PC-3 (cell line): ENCODE data around the gene CRACR2B. TPM values are rescaled to one million over a fixed set of nuclear protein-coding genes. Genes with fewer than 3 reads are reported as not detected.

Experiments used
- ATAC-seq: fragments of 200-7000 bp; cut with Tn5 transposase; 2 replicates; pipeline ENCODE4 v1.9.1; 2020; ENCODE audit warnings: mild to moderate bottlenecking, moderate library complexity
- BruUV-seq: library from RNA; stranded (reverse); fragments of 400-500 nt; replicated peaks from 2 replicates; lab custom pipeline; 2021; lab: Mats Ljungman, UMichigan
- CTCF ChIA-PET: fragments of 300-600 bp; sonication (Branson Sonifier 250); formaldehyde crosslinking; loops from one replicate; lab custom pipeline; 2022; ENCODE audit warnings: antibody characterized with exemption; lab: Charles Lee
- POLR2A ChIA-PET: fragments of 300-600 bp; sonication (Branson Sonifier 250); formaldehyde crosslinking; loops from one replicate; lab custom pipeline; 2022; ENCODE audit warnings: antibody characterized with exemption; ENCODE audit not compliant: unreplicated experiment; lab: Charles Lee
- DNase-seq: peaks from one replicate; pipeline ENCODE4 v3.0.0-alpha.2; 2015
- H2AFZ ChIP-seq: fragments of 300-600 bp; sonication (generic); 2 replicates; pipeline ENCODE4 v1.6.0; 2016; ENCODE audit warnings: antibody characterized with exemption, low read length
- H3F3A ChIP-seq: fragments of 300-600 bp; sonication (generic); one replicate; pipeline ENCODE4 v1.6.0; 2017; ENCODE audit warnings: antibody characterized with exemption, low read length, control low read depth, mild to moderate bottlenecking; ENCODE audit not compliant: unreplicated experiment
- H3K27ac ChIP-seq: fragments of 300-600 bp; sonication (generic); 2 replicates; pipeline ENCODE4 v1.5.1; 2016; ENCODE audit warnings: mild to moderate bottlenecking, low read length
- H3K27me3 ChIP-seq: fragments of 300-600 bp; sonication (generic); 2 replicates; pipeline ENCODE4 v1.6.1; 2016; ENCODE audit warnings: low read length, mixed read lengths
- H3K36me3 ChIP-seq: fragments of 300-600 bp; sonication (generic); 2 replicates; pipeline ENCODE4 v1.6.1; 2016; ENCODE audit warnings: low read depth, mixed run types, low read length, mixed read lengths
- H3K4me1 ChIP-seq: fragments of 300-600 bp; sonication (generic); 2 replicates; pipeline ENCODE4 v1.5.1; 2016; ENCODE audit warnings: low read length; ENCODE audit not compliant: insufficient read depth
- H3K4me2 ChIP-seq: fragments of 300-600 bp; sonication (generic); 2 replicates; pipeline ENCODE4 v1.6.0; 2016; ENCODE audit warnings: low read length
- H3K4me3 ChIP-seq: fragments of 300-600 bp; sonication (generic); 2 replicates; pipeline ENCODE4 v1.5.1; 2016; ENCODE audit warnings: mild to moderate bottlenecking, low read length, mixed read lengths
- H3K79me2 ChIP-seq: fragments of 300-600 bp; sonication (generic); 2 replicates; pipeline ENCODE4 v1.6.1; 2017; ENCODE audit warnings: low read length, mixed read lengths
- H3K9ac ChIP-seq: fragments of 300-600 bp; sonication (generic); 2 replicates; pipeline ENCODE4 v1.6.0; 2016; ENCODE audit warnings: mild to moderate bottlenecking, low read length
- H3K9me2 ChIP-seq: fragments of 300-600 bp; sonication (generic); replicated peaks from 2 replicates; pipeline ENCODE4 v1.6.1; 2016; ENCODE audit warnings: mixed run types, low read length, mixed read lengths
- H3K9me3 ChIP-seq: fragments of 300-600 bp; sonication (generic); 2 replicates; pipeline ENCODE4 v1.6.1; 2016; ENCODE audit warnings: low read length, mixed read lengths
- H4K20me1 ChIP-seq: fragments of 300-600 bp; sonication (generic); 2 replicates; pipeline ENCODE4 v1.6.1; 2016; ENCODE audit warnings: low read length, mixed read lengths
- CTCF ChIP-seq: fragments of 300-600 bp; sonication (generic); conservative IDR thresholded peaks from 2 replicates; pipeline ENCODE4 v1.5.1; 2017; ENCODE audit warnings: antibody characterized with exemption, low read depth, mild to moderate bottlenecking, low read length
- EZH2 ChIP-seq: fragments of 300-600 bp; sonication (generic); IDR thresholded peaks from one replicate; pipeline ENCODE4 v1.6.1; 2017; ENCODE audit warnings: antibody characterized with exemption, mild to moderate bottlenecking, low read length; ENCODE audit not compliant: unreplicated experiment
- EZH2phosphoT487 ChIP-seq: fragments of 300-600 bp; sonication (generic); IDR thresholded peaks from 2 replicates; pipeline ENCODE4 v1.6.1; 2018; ENCODE audit warnings: mild to moderate bottlenecking, antibody characterized with exemption, low read length, borderline replicate concordance
- intact Hi-C: fragments of 100-400 bp; cut with micrococcal nuclease; formaldehyde crosslinking; loops from 2 replicates; pipeline ENCODE4 v1.9.0; 2023
- total RNA-seq: library from RNA; depleted of rRNA; stranded (reverse); fragments of >200 nt; gene quantifications from 2 replicates; pipeline ENCODE4 v1.2.3, GENCODE V29; 2014

CRACR2B gene
- total RNA-seq, 1 experiment from 2014 or later = 10.6 TPM

- Histone ChIP-seq H3K9ac (no peak overlapping the region), H3K4me1 (peaks cover 26% of the 10 kb centered on the region), H2AFZ (no peak overlapping the region), H4K20me1 (peaks cover 41% of the 10 kb centered on the region), H3K27ac (no peak overlapping the region), H3K9me3 (no peaks in the 10 kb centered on the region), H3K4me2 (no peak overlapping the region), H3K9me2 (no peaks in the 10 kb centered on the region), H3K79me2 (peaks cover 77% of the 10 kb centered on the region), H3K27me3 (no peaks in the 10 kb centered on the region), H3K4me3 (no peak overlapping the region), H3F3A (peaks cover 11% of the 10 kb centered on the region), H3K36me3 (peaks cover 53% of the 10 kb centered on the region)
- intact Hi-C loops = no loop called here
- no peak for ATAC-seq
- CTCF ChIA-PET = no interaction called here
- POLR2A ChIA-PET = interaction anchor here (0.7 kb wide), 1 partner anchor 271 kb away, joined by 4 read pairs; no protein-coding TSS in a partner anchor
- no peak for DNase-seq
- BruUV-seq = no TSS peak
- TF ChIP-seq CTCF (no peak), EZH2 (no peak), EZH2phosphoT487 (no peak)
Observed at GRCh38 chr11:837189-837989, 9.7 kb downstream of the CRACR2B start.

GRCh38 chr11:837990-838307 lies 10.2 kb downstream of the CRACR2B start:
- Histone ChIP-seq H3K79me2 (peaks cover 78% of the 10 kb centered on the region), H3K9me2 (no peaks in the 10 kb centered on the region), H3K36me3 (peaks cover 53% of the 10 kb centered on the region), H3K27me3 (no peaks in the 10 kb centered on the region), H3K4me1 (peaks cover 25% of the 10 kb centered on the region), H3K27ac (no peak overlapping the region), H3F3A (peaks cover 11% of the 10 kb centered on the region), H3K9ac (no peak overlapping the region), H4K20me1 (peaks cover 41% of the 10 kb centered on the region), H2AFZ (no peak overlapping the region), H3K4me3 (no peak overlapping the region), H3K4me2 (no peak overlapping the region), H3K9me3 (no peaks in the 10 kb centered on the region)
- no peak for DNase-seq
- CTCF ChIA-PET = no interaction called here
- no TSS peak for BruUV-seq
- intact Hi-C loops = no loop called here
- POLR2A ChIA-PET = interaction anchor here (0.6 to 0.7 kb wide), 2 partner anchors 19 to 271 kb away, joined by 4 to 5 read pairs; partner anchors contain the start of gene PNPLA2
- TF ChIP-seq EZH2phosphoT487 = no peak
- no peak for TF ChIP-seq CTCF
- no peak for TF ChIP-seq EZH2
- no peak for ATAC-seq
